HG02943 (cell line): ENCODE data around the gene POU4F3.
"Not testable (repeated sequence)": the region's sequence is repeated elsewhere in the genome, so short reads cannot be mapped to it uniquely, and the experiment has no call there.

Experiments used
- ATAC-seq: cut with Tn5 transposase; IDR thresholded peaks from one replicate; pipeline ENCODE4 v1.9.1; 2021; ENCODE audit warnings: mild to moderate bottlenecking, low read depth, moderate library complexity; ENCODE audit not compliant: unreplicated experiment

The POU4F3 gene

DNA sequence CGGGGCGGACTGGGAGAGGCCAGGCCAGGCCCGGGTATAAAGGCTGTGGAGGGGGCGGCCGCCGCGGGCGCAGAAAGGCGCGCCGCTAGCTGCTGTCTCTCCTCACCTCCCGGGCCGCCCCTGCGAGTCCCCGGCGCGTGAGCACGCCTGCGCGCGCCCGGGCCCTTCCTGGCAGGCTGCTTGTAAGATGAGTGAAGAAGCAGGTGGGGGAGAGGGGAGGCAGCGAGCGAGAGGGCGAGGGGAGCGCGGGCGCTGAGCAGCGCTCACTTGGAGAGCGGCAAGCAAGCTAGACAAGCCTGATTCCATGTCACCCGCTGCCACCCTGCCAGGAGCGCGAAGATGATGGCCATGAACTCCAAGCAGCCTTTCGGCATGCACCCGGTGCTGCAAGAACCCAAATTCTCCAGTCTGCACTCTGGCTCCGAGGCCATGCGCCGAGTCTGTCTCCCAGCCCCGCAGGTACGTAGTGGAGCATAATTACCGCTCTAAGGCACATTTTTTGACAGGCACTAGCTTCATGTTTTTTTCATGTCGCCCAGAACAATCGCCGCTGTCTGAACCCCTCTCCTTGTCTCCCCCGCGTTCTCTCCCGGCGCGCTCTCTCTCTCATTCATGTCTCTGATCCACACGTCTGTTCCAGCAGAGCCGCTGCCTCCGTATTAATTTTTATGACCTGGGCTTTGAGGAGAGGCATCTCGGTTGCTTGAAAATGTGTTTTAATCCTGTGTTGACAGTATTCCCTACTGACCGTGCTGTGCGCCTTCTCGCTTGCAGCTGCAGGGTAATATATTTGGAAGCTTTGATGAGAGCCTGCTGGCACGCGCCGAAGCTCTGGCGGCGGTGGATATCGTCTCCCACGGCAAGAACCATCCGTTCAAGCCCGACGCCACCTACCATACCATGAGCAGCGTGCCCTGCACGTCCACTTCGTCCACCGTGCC is at the start of gene POU4F3:
Gene POU4F3 (plus strand): TSS at position 66 of the 941 bp plus-strand sequence. CDS start 274 bp downstream, at position 340.
- ATAC-seq = no peak

- no peak for ATAC-seq
Observed at GRCh38 chr5:146290318-146290717, 48.3 kb upstream of the POU4F3 start.

- ATAC-seq = no peak
Observed at GRCh38 chr5:146291421-146292074, 47.1 kb upstream of the POU4F3 start.

DNA sequence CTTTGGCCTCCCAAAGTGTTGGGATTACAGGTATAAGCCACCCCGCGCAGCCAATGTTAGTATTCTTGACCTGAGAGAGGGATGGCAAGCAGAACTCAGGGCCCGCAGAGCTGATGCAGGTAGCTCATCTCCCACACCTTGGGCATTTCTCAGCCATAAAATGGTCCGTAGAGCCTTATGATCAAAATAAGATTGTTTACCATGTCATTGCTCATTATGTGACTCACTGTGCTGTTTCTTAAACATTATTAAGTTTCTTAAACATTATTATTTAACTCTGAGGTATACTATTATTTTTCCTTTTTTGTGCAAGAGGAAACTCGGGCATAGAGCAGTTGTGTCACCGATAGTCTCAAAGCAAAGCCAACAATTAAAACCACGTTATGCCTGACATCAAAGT is 42.4 kb upstream of the POU4F3 start:
- ATAC-seq = no peak

DNA sequence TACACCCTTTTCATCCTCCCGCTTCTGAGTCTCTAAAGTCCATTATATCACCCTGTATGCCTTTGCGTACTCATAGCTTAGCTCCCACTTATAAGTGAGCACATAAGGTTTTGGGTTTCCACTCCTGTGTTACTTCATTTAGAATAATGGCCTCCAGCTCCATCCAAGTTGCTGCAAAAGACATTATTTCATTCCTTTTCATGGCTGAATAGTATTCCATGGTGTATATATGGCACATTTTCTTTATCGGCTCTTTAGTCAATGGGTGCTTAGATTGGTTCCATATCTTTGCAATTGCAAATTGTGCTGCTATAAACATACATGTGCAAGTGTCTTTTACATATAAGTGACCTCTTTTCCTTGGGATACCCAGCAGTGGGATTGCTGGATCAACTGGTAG is 39.7 kb upstream of the POU4F3 start:
- ATAC-seq = not testable (repeated sequence)

- ATAC-seq = no peak
Observed at GRCh38 chr5:146301626-146302025, 37.0 kb upstream of the POU4F3 start.

DNA sequence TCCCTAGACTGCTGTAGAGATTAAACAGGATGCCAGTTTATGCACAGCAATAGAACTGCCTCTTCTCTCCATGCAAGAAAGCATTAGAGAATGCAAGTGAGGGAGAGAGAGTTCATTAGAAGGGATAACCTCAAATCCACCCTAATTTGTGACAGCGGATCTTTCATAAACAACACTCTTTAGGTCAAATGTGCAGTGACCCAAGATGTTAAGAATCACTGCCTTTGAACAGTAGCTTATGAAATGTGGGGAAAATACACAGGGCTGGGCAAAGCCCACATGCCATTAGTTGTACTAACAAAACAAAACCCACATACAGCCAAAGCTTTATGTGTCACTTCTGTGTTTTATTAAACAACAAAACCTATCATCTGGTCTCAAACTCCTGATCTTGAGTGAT is 36.2 kb upstream of the POU4F3 start:
- no peak for ATAC-seq

- no peak for ATAC-seq
Observed at GRCh38 chr5:146306838-146307237, 31.8 kb upstream of the POU4F3 start.

- no peak for ATAC-seq
Observed at GRCh38 chr5:146307796-146308195, 30.8 kb upstream of the POU4F3 start.

DNA sequence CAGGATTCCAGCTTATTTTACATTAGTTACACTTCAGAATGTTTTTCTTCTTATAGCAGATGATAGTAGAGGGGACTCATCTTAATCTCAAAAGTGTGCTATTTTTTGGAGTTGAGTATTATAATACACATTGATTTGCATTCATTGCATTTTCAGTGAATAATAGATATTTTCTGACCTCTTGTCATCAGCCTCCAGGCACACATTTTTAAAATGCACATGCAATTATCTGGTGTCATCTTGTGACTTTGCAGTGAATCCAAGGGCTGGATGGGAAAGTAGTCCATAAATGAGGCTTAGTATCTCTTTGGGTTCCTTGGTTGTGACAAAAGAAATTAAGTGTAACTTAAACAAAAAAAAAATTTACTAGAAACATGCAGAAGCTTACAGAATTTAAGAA is 28.1 kb upstream of the POU4F3 start:
- no peak for ATAC-seq

DNA sequence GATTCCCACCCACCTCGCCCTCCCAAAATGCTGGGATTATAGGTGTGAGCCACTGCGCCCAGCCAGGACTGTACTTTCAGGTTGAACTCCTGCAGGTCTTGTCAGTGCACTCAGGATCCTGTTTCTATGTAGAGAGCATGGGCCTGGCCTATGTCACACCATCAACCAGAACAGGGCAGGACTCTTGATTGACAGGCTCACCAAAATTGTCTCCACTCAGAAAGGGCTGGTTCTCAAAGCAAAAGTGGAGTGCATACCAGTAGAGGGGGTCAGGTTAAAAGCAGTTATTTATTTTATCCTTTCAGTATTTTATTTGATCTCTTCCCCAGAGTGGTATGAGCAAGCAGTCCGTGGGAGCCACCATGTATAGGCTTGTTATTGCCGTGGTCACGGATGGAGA is 27.4 kb upstream of the POU4F3 start:
- ATAC-seq = no peak

GRCh38 chr5:146313027-146313426 is 25.6 kb upstream of the POU4F3 start:
- ATAC-seq = no peak

DNA sequence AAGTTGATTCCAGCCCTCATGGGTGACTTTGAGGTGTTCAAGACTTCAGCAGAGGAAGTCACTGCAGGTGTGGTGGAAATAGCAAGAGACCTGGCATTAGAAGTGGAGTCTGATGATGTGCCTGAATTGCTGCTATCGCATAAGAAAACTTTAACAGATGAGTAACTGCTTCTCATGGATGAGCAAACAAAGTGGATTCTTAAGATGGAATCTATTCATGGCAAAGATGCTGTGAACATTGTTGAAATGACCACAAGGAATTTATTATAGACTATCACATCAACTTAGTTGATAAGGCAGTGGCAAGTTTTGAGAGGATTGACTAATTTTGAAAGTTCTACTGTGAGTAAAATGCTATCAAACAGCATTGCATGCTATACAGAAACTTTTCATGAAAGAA is 17.1 kb upstream of the POU4F3 start:
- ATAC-seq = no peak

GRCh38 chr5:146327257-146327870 is 11.3 kb upstream of the POU4F3 start:
- no peak for ATAC-seq

- no peak for ATAC-seq
Observed at GRCh38 chr5:146327989-146328388, 10.7 kb upstream of the POU4F3 start.

GRCh38 chr5:146329697-146330096 is 8.9 kb upstream of the POU4F3 start:
- ATAC-seq = no peak

DNA sequence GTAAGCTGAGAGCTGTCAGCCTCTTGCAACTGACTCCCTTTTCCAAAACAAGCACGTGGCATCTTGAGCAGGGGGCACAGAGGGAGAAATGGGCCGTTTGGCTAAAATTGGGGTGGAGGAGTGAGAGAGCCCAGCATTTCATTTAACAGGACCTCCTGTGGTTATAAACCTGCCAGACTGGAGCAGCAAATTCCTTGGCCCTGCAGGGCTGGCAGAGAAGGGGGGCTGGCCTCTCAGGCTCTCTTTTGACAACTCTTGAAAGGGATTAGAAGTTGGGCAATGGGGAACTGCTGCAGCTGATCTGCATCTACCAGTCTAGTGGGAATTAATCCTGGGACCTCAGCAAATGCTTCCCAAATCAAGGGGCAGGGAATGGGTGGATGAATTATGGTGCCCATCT is 7.2 kb upstream of the POU4F3 start:
- ATAC-seq = no peak

GRCh38 chr5:146334074-146334533 is 4.5 kb upstream of the POU4F3 start:
- no peak for ATAC-seq

DNA sequence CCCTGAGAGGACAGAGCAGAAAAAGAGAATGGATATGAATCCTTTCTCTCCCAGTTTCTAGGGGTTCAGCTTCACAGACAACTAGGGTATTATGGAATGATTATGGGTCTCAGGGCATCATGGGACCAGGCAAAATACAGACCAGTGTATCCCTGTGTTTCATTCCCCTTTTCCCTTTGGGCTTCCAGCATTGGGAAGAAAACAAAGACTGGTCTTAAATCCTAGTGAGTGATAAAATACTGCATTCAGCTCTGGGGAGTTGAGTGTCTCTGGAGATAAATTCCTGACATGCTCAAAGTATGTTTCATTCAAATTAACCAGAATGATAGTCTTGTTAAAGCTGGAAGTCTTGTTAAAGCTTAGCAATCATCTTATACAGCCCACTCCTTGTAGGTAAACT is 2.4 kb upstream of the POU4F3 start:
- no peak for ATAC-seq

GRCh38 chr5:146337264-146337904 is 1.3 kb upstream of the POU4F3 start:
- no peak for ATAC-seq

DNA sequence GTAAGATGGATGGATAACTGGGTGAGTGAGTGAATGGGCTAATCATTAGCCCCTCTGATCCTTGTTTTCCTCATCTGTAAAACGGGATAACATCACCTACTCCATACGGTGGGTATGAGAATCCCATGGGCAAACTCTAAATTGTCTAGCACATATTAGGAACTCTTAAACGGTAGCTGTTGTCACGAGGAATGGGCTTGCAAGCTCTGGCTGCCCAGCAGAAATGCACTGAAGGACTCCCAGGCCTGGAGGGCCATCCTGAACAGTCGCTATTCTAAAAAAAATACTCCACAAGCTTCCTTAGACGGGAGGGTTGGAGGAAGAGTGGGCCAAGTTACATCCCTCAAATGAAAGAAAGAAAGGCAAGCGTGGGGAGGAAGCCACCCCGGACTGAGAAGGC is 711 bp upstream of the POU4F3 start:
- ATAC-seq = no peak
